Renal cortical epithelial cell (primary cell): ENCODE measurements around the gene CCDC40. TPM values are rescaled to one million over a fixed set of nuclear protein-coding genes. Genes with fewer than 3 reads are reported as not detected.
A peak's percentile ranks its signal among the peaks of the same experiment; 100 is the strongest.
"Not testable (repeated sequence)": the region's sequence is repeated elsewhere in the genome, so short reads cannot be mapped to it uniquely, and the experiment has no call there.

Source experiments
- DNase-seq: peaks from one replicate; pipeline ENCODE4 v3.0.0-alpha.2; 2011; ENCODE audit warnings: low read depth
- total RNA-seq: library from RNA; depleted of rRNA; stranded (reverse); fragments of >200 nt; gene quantifications from 2 replicates; pipeline ENCODE4 v1.2.3, GENCODE V29; 2014

The CCDC40 gene
- total RNA-seq, 1 donor from 2014 or later: 23.4 TPM

DNA sequence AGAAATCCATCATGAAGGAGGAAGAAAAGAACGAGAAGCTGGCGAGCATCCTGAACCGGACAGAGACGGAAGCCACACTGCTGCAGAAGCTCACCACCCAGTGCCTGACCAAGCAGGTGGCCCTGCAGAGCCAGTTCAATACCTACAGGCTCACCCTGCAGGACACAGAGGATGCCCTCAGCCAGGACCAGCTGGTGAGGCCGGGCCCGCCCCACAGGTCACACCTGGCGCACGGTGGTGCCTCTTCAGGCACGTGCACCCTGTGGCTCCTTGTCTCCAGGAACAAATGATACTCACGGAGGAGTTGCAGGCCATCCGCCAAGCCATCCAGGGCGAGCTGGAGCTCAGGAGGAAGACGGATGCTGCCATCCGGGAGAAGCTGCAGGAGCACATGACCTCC lies 45.2 kb downstream of the CCDC40 start:
- no peak for DNase-seq

GRCh38 chr17:80082403-80083135 lies 46.1 kb downstream of the CCDC40 start:
- DNase-seq: peak; percentile 73

- no peak for DNase-seq
Observed at GRCh38 chr17:80083136-80083661, 46.8 kb downstream of the CCDC40 start.

- no peak for DNase-seq
Observed at GRCh38 chr17:80084773-80085172, 48.3 kb downstream of the CCDC40 start.

GRCh38 chr17:80086081-80086480 lies 49.6 kb downstream of the CCDC40 start:
- DNase-seq: no peak

GRCh38 chr17:80086616-80087015 lies 50.2 kb downstream of the CCDC40 start:
- DNase-seq: no peak

- no peak for DNase-seq
Observed at GRCh38 chr17:80087346-80088265, 51.2 kb downstream of the CCDC40 start.

DNA sequence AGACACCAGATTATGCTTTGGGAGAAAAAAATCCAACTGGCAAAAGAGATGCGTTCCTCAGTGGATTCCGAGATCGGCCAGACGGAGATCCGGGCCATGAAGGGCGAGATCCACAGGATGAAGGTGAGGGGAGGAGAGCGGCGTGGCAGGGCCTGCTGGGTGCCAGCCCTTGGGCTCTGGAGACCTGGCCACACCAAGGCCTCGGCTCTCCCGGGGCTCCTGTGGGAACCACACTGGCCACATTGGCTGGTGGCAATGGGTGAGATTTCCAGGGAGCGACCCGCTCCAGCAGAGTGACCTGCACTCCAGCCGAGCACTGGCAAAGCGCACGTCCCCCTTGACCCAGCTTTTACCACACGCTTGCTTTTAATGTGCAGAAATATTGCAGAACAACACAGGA lies 53.3 kb downstream of the CCDC40 start:
- no peak for DNase-seq

- DNase-seq: not testable (repeated sequence)
Observed at GRCh38 chr17:80090164-80090563, 53.7 kb downstream of the CCDC40 start.

- DNase-seq: no peak
Observed at GRCh38 chr17:80091376-80091775, 54.9 kb downstream of the CCDC40 start.

DNA sequence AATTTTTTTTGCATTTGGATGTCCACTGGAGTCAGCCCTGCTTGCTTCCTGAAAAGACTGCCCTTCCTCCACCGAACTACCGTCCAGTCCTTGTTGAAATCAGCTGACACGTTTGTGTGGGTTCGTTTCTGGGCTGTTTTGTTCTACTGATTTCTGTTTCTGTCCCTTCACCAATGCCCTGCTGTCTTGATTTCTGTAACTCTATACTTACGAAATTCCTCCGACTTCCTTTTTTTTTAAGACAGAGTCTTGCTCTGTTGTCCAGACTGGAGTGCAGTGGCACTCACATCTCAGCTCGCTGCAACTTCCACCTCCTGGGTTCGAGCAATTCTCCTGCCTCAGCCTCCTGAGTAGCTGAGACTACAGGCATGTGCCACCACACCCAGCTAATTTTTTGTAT lies 56.5 kb downstream of the CCDC40 start:
- no peak for DNase-seq

DNA sequence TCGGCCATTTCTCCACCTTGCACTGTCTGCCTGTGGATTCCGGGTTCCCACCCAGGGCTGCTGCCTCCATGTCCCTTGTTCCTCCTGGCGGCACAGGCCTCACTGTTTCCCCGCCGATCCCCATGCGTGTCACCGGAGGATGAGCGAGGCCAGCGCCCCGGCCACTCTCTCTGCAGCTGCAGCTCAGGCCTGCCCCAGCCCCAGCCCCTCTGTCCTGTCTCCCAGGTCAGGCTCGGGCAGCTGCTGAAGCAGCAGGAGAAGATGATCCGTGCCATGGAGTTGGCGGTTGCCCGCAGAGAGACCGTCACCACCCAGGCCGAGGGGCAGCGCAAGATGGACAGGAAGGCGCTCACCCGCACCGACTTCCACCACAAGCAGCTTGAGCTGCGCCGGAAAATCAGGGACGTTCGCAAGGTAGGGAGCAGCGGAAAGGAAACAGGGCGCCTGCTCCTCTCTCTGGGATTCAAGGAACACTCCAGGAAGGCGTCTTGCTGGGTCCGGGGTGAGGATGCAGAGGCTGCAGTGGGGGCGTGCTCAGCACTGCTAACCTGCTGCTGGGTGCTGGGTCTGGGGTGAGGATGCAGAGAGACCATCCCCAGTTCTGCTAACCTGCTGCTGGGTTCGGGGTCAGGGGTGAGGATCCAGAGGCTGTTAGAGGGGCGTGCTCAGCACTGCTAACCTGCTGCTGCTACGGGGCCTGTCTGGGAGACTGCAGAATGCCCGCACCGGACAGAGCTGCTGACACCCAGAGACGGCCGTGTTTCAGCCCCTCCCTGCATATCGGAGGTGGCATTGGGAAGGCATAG lies 58.8 kb downstream of the CCDC40 start:
- no peak for DNase-seq

- no peak for DNase-seq
Observed at GRCh38 chr17:80095844-80096475, 59.5 kb downstream of the CCDC40 start.

GRCh38 chr17:80096561-80097021 lies 60.1 kb downstream of the CCDC40 start:
- no peak for DNase-seq

DNA sequence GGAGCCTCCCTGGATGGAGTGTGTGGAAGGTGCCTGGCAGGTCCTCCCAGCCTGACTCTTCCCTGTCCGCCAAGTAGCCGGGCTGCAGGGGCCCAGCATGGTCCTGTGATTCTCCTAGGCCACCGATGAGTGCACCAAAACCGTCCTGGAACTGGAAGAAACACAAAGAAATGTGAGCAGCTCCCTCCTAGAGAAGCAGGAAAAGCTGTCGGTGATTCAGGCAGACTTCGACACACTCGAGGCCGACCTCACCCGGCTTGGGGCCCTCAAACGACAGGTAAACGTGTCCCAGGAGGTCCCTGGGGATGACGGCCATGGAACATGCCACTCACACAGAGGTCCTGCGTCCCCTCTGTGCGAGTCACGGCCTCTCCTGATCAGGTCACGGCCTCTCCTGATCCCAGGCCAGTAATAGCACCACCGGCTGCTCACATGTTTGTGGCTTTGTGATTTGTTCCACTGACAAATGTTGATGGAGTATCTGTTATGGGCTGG lies 60.7 kb downstream of the CCDC40 start:
- no peak for DNase-seq

DNA sequence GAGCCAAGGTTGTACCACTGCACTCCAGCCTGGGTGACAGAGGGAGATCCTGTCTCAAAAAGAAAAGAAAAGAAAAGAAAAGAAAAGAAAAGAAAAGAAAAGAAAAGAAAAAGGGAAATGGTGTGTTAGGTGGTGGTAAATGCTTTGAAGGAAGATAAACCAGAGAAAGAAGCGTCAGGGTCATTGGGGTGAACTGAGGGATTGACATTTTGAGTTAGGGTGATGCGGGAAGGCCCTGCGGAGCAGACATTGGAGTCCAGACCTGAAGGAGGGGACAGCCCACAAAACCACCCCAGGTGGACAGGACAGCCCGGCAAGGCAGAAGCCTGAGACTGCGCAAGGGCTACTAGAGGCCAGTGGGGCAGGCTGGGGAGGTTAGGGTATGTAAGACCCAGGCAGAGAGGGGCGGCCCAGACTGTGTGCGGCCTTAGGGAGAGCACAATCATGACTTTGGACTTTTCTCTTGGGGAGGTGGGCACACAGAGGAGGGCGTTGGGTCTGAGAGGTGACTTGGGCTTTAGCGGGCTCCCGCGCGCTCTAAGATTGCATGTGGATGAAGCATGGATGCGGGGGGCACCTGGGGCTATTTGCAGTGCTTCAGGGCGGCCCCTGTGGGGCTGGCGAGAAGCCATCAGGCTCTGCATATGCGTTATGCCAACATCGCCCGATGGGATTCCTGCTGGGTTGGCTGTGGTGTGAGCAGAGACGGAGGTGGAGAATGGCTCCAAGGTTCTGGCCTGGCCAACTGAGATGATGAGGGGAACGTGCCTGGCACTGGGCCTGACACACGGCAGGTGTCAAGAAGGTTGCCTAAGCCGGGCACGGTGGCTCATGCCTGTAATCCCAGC lies 61.6 kb downstream of the CCDC40 start:
- DNase-seq: no peak

- no peak for DNase-seq
Observed at GRCh38 chr17:80099291-80100034, 63.0 kb downstream of the CCDC40 start.

GRCh38 chr17:80100035-80100323 lies 63.5 kb downstream of the CCDC40 start:
- DNase-seq: no peak
